Activated T-helper 2 cell treated with anti-CD3 and anti-CD28 coated beads, Interferon-gamma antibody, Interleukin-2, Interleukin-4, amounts not matched to agents 10 μg/mL and 5 μg/mL and 100 μg/mL, durations not matched to agents 14 hours and 24 hours and 36 hours (primary cell): ENCODE measurements around the gene SLC35B2. TPM values are rescaled to one million over a fixed set of nuclear protein-coding genes. Genes with fewer than 3 reads are reported as not detected.
A peak's percentile ranks its signal among the peaks of the same experiment; 100 is the strongest.

ENCODE experiments used
- DNase-seq: peaks from one replicate; pipeline ENCODE4 v3.0.0; 2021; ENCODE audit warnings: low spot score
- H3K27ac Mint-ChIP-seq: one replicate; pipeline ENCODE4 v1.8.0; 2021; ENCODE audit warnings: mixed read lengths
- H3K27me3 Mint-ChIP-seq: one replicate; pipeline ENCODE4 v1.8.0; 2021; ENCODE audit warnings: low read depth, mixed read lengths
- H3K36me3 Mint-ChIP-seq: one replicate; pipeline ENCODE4 v1.8.0; 2021; ENCODE audit warnings: low read depth, mixed read lengths
- H3K4me1 Mint-ChIP-seq: one replicate; pipeline ENCODE4 v1.8.0; 2021; ENCODE audit warnings: low read depth, mixed read lengths
- H3K4me3 Mint-ChIP-seq: one replicate; pipeline ENCODE4 v1.8.0; 2021; ENCODE audit warnings: low read depth, mild to moderate bottlenecking, moderate library complexity, mixed read lengths
- H3K9me3 Mint-ChIP-seq: one replicate; pipeline ENCODE4 v1.8.0; 2021; ENCODE audit warnings: mixed read lengths
- intact Hi-C: fragments of 100-400 bp; cut with micrococcal nuclease; formaldehyde crosslinking; loops from one replicate; pipeline ENCODE4 v1.15.1; 2023
- total RNA-seq: library from RNA; stranded (reverse); gene quantifications from 2 replicates; pipeline ENCODE4 v1.2.3, GENCODE V29; 2022

The SLC35B2 gene
- total RNA-seq, 1 donor from 2014 or later = 29.6 TPM

GRCh38 chr6:44269921-44270525 is 12.7 kb upstream of the SLC35B2 start, which contains the start of gene TMEM151B:
Gene TMEM151B, plus strand, starts transcription at chr6:44270450. Its CDS starts 293 bp downstream, at chr6:44270743.
- Mint-ChIP-seq H3K27me3 (peaks cover 53% of the 10 kb centered on the region), H3K9me3 (no peaks in the 10 kb centered on the region), H3K27ac (no peak within 1 kb of the TSS), H3K4me1 (peaks cover 18% of the 10 kb centered on the region), H3K36me3 (no peaks in the 10 kb centered on the region), H3K4me3 (peak within 1 kb of the TSS; percentile 43)
- intact Hi-C loops = loop anchor here (2.0 to 10.0 kb wide), 4 partner anchors 35 to 185 kb away; partner anchors contain the start of genes CDC5L, MRPL14 and TMEM63B
- DNase-seq = no peak

GRCh38 chr6:44269178-44269920 is 12.0 kb upstream of the SLC35B2 start:
- Mint-ChIP-seq H3K4me3 (no peak overlapping the region), H3K9me3 (no peaks in the 10 kb centered on the region), H3K27me3 (peaks cover 47% of the 10 kb centered on the region)

GRCh38 chr6:44268095-44268628 is 10.8 kb upstream of the SLC35B2 start:
- peaks cover 14% of the 10 kb centered on the region for H3K36me3 Mint-ChIP-seq
- peak; percentile 51 for DNase-seq
- no peak overlapping the region for H3K27ac Mint-ChIP-seq
- H3K4me1 Mint-ChIP-seq = peaks cover 26% of the 10 kb centered on the region
- H3K4me3 Mint-ChIP-seq = no peak overlapping the region
- H3K27me3 Mint-ChIP-seq = peaks cover 38% of the 10 kb centered on the region
- no peaks in the 10 kb centered on the region for H3K9me3 Mint-ChIP-seq
- intact Hi-C loops = loop anchor here (1.0 to 10.0 kb wide), 5 partner anchors 37 to 187 kb away; partner anchors contain the start of genes CDC5L, MRPL14 and TMEM63B

More at GRCh38 chr6:44269178-44269920, 12.0 kb upstream of the SLC35B2 start:
- no peak for DNase-seq
- intact Hi-C loops = loop anchor here (2.0 to 10.0 kb wide), 4 partner anchors 35 to 185 kb away; partner anchors contain the start of genes CDC5L, MRPL14 and TMEM63B
- Mint-ChIP-seq H3K36me3 (peaks cover 4% of the 10 kb centered on the region), H3K4me1 (peaks cover 18% of the 10 kb centered on the region), H3K27ac (no peak overlapping the region)

- DNase-seq = no peak
- Mint-ChIP-seq H3K27ac (no peak overlapping the region), H3K4me1 (peaks cover 35% of the 10 kb centered on the region), H3K4me3 (no peak overlapping the region), H3K36me3 (peaks cover 23% of the 10 kb centered on the region), H3K9me3 (no peaks in the 10 kb centered on the region), H3K27me3 (peaks cover 29% of the 10 kb centered on the region)
- intact Hi-C loops = loop anchor here (5.0 to 10.0 kb wide), 3 partner anchors 120 to 188 kb away; partner anchors contain the start of genes CDC5L, MRPL14 and TMEM63B
Observed at GRCh38 chr6:44267252-44267651, 9.9 kb upstream of the SLC35B2 start.

- Mint-ChIP-seq H3K4me1 (peaks cover 36% of the 10 kb centered on the region), H3K27ac (peak overlapping the region; percentile 82), H3K4me3 (peak overlapping the region; percentile 64), H3K27me3 (peaks cover 22% of the 10 kb centered on the region), H3K9me3 (no peaks in the 10 kb centered on the region), H3K36me3 (peaks cover 28% of the 10 kb centered on the region)
- no peak for DNase-seq
- intact Hi-C loops = loop anchor here (5.0 to 10.0 kb wide), 3 partner anchors 121 to 188 kb away; partner anchors contain the start of genes CDC5L, MRPL14 and TMEM63B
Observed at GRCh38 chr6:44266347-44266746, 9.0 kb upstream of the SLC35B2 start.

- intact Hi-C loops = loop anchor here (1.0 to 10.0 kb wide), 6 partner anchors 8 to 189 kb away; partner anchors contain the start of genes AARS2, CDC5L, MRPL14 and SLC35B2
- Mint-ChIP-seq H3K27ac (peak overlapping the region; percentile 82), H3K4me3 (peak overlapping the region; percentile 97), H3K36me3 (peaks cover 33% of the 10 kb centered on the region), H3K27me3 (peaks cover 18% of the 10 kb centered on the region), H3K9me3 (no peaks in the 10 kb centered on the region), H3K4me1 (peaks cover 41% of the 10 kb centered on the region)
- DNase-seq = no peak
Observed at GRCh38 chr6:44265722-44266233, 8.4 kb upstream of the SLC35B2 start.

GRCh38 chr6:44265007-44265721 is 7.8 kb upstream of the SLC35B2 start, which contains the start of gene NFKBIE:
Gene NFKBIE, minus strand, starts transcription at chr6:44265551. Its CDS starts 205 bp downstream, at chr6:44265346.
- H3K4me1 Mint-ChIP-seq = peaks cover 43% of the 10 kb centered on the region
- intact Hi-C loops = loop anchor here (1.0 to 10.0 kb wide), 6 partner anchors 8 to 190 kb away; partner anchors contain the start of genes AARS2, CDC5L, MRPL14 and SLC35B2

GRCh38 chr6:44264154-44265006 is 7.1 kb upstream of the SLC35B2 start:
- Mint-ChIP-seq H3K4me3 (peak overlapping the region; percentile 97), H3K36me3 (peaks cover 40% of the 10 kb centered on the region), H3K27me3 (peaks cover 10% of the 10 kb centered on the region), H3K27ac (peak overlapping the region; percentile 91), H3K9me3 (no peaks in the 10 kb centered on the region), H3K4me1 (peaks cover 40% of the 10 kb centered on the region)
- intact Hi-C loops = loop anchor here (1.0 to 10.0 kb wide), 6 partner anchors 7 to 190 kb away; partner anchors contain the start of genes AARS2, CDC5L, MRPL14 and SLC35B2
- DNase-seq = no peak

More at GRCh38 chr6:44265007-44265721, 7.8 kb upstream of the SLC35B2 start, which contains the start of gene NFKBIE:
- Mint-ChIP-seq H3K27me3 (peaks cover 18% of the 10 kb centered on the region), H3K4me3 (peak within 1 kb of the TSS; percentile 97), H3K27ac (peak within 1 kb of the TSS; percentile 91), H3K36me3 (peaks cover 39% of the 10 kb centered on the region), H3K9me3 (no peaks in the 10 kb centered on the region)
- peak; percentile 89 for DNase-seq

- H3K4me3 Mint-ChIP-seq = peak overlapping the region; percentile 97
- DNase-seq = no peak
- intact Hi-C loops = loop anchor here (1.0 to 10.0 kb wide), 3 partner anchors 25 to 191 kb away; partner anchors contain the start of gene AARS2
- peak overlapping the region; percentile 91 for H3K27ac Mint-ChIP-seq
- peaks cover 47% of the 10 kb centered on the region for H3K36me3 Mint-ChIP-seq
- peaks cover 2% of the 10 kb centered on the region for H3K27me3 Mint-ChIP-seq
- no peaks in the 10 kb centered on the region for H3K9me3 Mint-ChIP-seq
- peaks cover 46% of the 10 kb centered on the region for H3K4me1 Mint-ChIP-seq
Observed at GRCh38 chr6:44263354-44264100, 6.2 kb upstream of the SLC35B2 start.

GRCh38 chr6:44262467-44263353 is 5.4 kb upstream of the SLC35B2 start:
- no peaks in the 10 kb centered on the region for H3K9me3 Mint-ChIP-seq
- H3K27ac Mint-ChIP-seq = peak overlapping the region; percentile 91
- no peak for DNase-seq
- H3K36me3 Mint-ChIP-seq = peaks cover 52% of the 10 kb centered on the region
- intact Hi-C loops = loop anchor here (1.0 to 10.0 kb wide), 2 partner anchors 24 to 192 kb away; no protein-coding TSS in a partner anchor
- H3K4me3 Mint-ChIP-seq = peak overlapping the region; percentile 97
- no peaks in the 10 kb centered on the region for H3K27me3 Mint-ChIP-seq
- H3K4me1 Mint-ChIP-seq = peaks cover 51% of the 10 kb centered on the region
